DOHH2 (cell line): Measurements from ENCODE around the gene EPAS1.

Experiments
- CTCF ChIP-seq: fragments of 200-600 bp; sonication (generic); IDR thresholded peaks from one replicate; pipeline ENCODE4 v1.5.1; 2014; ENCODE audit warnings: antibody characterized with exemption, mild to moderate bottlenecking, low read depth, low read length; ENCODE audit not compliant: poor library complexity, severe bottlenecking
- EZH2phosphoT487 ChIP-seq: fragments of 200-600 bp; sonication (generic); IDR thresholded peaks from 2 replicates; pipeline ENCODE4 v1.6.1; 2017; ENCODE audit warnings: borderline replicate concordance, mild to moderate bottlenecking, antibody characterized with exemption, low read length, moderate library complexity, mixed read lengths

DNA sequence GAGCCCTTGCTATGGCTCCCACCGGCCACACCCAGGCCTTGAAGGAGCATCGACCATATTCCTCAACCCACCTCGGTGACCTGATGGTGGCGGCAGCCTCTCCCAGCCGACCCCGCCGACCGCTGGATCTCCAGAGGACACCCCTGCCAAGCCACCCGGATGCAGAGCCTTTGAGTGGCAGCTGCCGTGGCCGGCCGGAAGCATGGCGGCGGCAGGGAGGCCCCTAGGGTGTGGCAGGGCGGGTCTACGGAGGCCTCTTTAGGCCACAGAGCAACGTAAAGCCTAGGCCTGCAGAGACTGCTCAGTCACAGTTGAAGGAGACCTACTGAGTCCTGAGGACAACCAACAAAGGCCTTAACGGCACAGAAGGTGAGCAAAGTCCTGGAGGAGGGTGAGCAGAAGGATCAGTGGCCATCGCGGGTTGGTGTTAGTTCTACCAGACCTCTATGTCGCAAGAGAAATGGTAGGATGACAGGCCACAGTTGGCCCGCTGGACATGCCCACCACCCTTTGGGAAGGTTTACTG, 131.8 kb downstream of the EPAS1 start:
- TF ChIP-seq CTCF, result no peak
- TF ChIP-seq EZH2phosphoT487, result no peak
